ENCODE measurements around the gene ARHGEF38. TPM values are rescaled to one million over a fixed set of nuclear protein-coding genes. Genes with fewer than 3 reads are reported as not detected.

ARHGEF38 gene
- total RNA-seq, 1 donor from 2014 or later: 15.5 TPM

- no peak overlapping the region for H3K4me3 ChIP-seq
- ATAC-seq (no peak), DNase-seq (no peak)
- H3K9me3 ChIP-seq: peaks cover 4% of the 10 kb centered on the region
- no peaks in the 10 kb centered on the region for H3K36me3 ChIP-seq
- H3K27ac ChIP-seq: no peak overlapping the region
- intact Hi-C loops (cut with DNase I): no loop called here
- TF ChIP-seq, protein P1, sequence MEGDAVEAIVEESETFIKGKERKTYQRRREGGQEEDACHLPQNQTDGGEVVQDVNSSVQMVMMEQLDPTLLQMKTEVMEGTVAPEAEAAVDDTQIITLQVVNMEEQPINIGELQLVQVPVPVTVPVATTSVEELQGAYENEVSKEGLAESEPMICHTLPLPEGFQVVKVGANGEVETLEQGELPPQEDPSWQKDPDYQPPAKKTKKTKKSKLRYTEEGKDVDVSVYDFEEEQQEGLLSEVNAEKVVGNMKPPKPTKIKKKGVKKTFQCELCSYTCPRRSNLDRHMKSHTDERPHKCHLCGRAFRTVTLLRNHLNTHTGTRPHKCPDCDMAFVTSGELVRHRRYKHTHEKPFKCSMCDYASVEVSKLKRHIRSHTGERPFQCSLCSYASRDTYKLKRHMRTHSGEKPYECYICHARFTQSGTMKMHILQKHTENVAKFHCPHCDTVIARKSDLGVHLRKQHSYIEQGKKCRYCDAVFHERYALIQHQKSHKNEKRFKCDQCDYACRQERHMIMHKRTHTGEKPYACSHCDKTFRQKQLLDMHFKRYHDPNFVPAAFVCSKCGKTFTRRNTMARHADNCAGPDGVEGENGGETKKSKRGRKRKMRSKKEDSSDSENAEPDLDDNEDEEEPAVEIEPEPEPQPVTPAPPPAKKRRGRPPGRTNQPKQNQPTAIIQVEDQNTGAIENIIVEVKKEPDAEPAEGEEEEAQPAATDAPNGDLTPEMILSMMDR (IDR thresholded peaks at IDR 0.05): no peak
- no peaks in the 10 kb centered on the region for H3K27me3 ChIP-seq
- H3K4me1 ChIP-seq: no peaks in the 10 kb centered on the region
Measured at GRCh38 chr4:105510245-105510644, 42.2 kb upstream of the ARHGEF38 start.

- Histone ChIP-seq H3K27ac (no peak overlapping the region), H3K36me3 (no peaks in the 10 kb centered on the region), H3K9me3 (no peaks in the 10 kb centered on the region), H3K4me1 (no peaks in the 10 kb centered on the region), H3K27me3 (no peaks in the 10 kb centered on the region), H3K4me3 (no peak overlapping the region)
- DNase-seq (no peak), ATAC-seq (peak; percentile 86)
- TF ChIP-seq, protein P1 (IDR thresholded peaks at IDR 0.05): peak; percentile 69
- intact Hi-C loops (cut with DNase I): no loop called here
Measured at GRCh38 chr4:105520819-105521790, 31.3 kb upstream of the ARHGEF38 start.

DNA sequence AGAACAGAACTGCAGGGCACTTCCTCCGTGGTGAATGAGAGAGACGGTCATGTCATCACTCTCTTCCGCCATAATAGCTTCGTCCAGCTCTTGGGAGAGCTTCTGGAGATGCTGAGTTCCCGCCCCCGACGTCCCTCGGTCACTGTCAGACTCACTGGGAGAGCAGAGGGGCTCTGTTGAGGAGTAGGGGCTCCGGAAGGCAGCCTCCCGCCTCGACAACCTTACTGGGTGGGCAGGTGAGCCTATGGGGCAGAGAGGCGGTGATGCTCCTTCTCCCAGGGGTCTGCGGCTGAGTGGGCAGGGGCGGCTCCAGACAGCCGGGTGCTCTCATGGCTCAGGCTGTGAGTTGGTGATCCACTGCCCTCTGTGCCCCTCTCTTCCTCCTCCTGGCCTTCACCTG, 25.8 kb upstream of the ARHGEF38 start:
- TF ChIP-seq, protein P1 (IDR thresholded peaks at IDR 0.05): no peak
- ATAC-seq (no peak), DNase-seq (no peak)
- Histone ChIP-seq H3K27me3 (no peaks in the 10 kb centered on the region), H3K4me3 (no peak overlapping the region), H3K27ac (no peak overlapping the region), H3K36me3 (no peaks in the 10 kb centered on the region), H3K9me3 (no peaks in the 10 kb centered on the region), H3K4me1 (no peaks in the 10 kb centered on the region)
- intact Hi-C loops (cut with DNase I): no loop called here

DNA sequence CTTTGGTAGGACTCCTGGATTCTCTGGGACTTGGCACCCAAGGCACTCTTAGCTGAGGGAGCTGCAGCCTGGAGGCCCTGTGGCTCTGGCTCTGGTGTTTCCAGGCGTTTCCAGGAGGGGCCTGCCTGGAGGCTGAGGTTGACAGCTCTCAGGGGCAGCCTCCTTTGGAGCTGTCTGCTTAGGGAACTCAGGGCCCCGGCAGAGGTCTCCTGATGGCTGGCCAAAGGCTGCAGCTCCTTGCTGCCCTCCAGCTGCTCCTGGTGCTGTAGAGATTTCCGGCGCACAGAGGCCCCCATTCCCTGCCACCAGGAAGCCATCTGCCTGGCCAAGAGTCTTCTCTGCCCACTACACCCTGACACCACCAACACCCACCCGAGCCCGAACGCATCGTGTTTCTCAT, 25.3 kb upstream of the ARHGEF38 start:
- no peaks in the 10 kb centered on the region for H3K36me3 ChIP-seq
- TF ChIP-seq, protein P1 (IDR thresholded peaks at IDR 0.05): no peak
- no peak overlapping the region for H3K27ac ChIP-seq
- ATAC-seq (no peak), DNase-seq (no peak)
- H3K9me3 ChIP-seq: no peaks in the 10 kb centered on the region
- no peak overlapping the region for H3K4me3 ChIP-seq
- intact Hi-C loops (cut with DNase I): no loop called here
- H3K4me1 ChIP-seq: no peaks in the 10 kb centered on the region
- H3K27me3 ChIP-seq: no peaks in the 10 kb centered on the region

GRCh38 chr4:105536601-105537000, 15.8 kb upstream of the ARHGEF38 start:
- TF ChIP-seq, protein P1 (IDR thresholded peaks at IDR 0.05): no peak
- ATAC-seq: no peak

More at GRCh38 chr4:105536601-105537000, 15.8 kb upstream of the ARHGEF38 start:
- no peak for DNase-seq
- no peak overlapping the region for H3K4me3 ChIP-seq
- no peak overlapping the region for H3K27ac ChIP-seq
- no peaks in the 10 kb centered on the region for H3K4me1 ChIP-seq
- no peaks in the 10 kb centered on the region for H3K9me3 ChIP-seq
- H3K27me3 ChIP-seq: no peaks in the 10 kb centered on the region
- intact Hi-C loops (cut with DNase I): no loop called here
- H3K36me3 ChIP-seq: no peaks in the 10 kb centered on the region

Data from upper lobe of right lung (tissue), 1 donor.